ENCODE data around the gene LARGE1.

LARGE1 gene

GRCh38 chr22:33326540-33327295 lies 593.6 kb downstream of the LARGE1 start:
- no peak for DNase-seq (ENCODE audit: low spot score)

DNA sequence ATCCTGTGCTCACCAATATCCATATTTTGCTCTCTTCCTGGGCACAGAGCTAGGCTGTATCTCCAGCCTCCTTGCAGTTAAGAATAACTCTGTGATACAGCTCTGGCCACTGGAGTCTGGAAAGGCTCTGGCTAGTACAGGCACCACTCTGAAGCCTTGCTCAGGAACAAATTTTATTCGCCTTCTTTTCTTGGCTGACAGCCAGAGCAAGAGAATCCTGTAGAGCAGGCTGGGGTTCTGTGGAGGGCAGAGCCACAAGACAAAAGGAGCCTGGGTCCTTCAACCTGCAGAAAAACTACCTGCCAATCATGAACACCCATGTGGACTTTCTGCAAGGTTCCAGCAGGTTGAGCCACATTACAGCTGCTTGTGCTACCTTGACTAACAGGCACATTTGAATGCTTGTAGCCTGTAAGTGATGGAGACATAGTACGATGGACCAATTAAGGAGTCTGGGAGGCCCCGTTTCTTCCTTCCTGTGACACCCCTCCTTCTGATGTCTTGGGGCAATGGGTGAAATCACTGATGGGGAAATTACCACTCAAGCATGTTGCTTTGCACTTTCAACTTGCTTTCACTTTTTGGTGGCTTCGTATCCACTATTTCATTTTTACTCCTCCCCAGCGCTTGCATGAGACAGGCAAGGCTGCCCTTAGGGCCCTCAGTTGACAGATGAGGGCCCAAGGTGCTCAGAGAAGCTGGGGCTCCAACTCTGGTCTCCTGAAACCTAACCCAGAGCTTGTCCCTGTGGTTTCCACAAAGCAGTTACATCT lies 594.9 kb downstream of the LARGE1 start:
- DNase-seq (ENCODE audit: low spot score), result no peak

- no peak for DNase-seq (ENCODE audit: low spot score)
Observed at GRCh38 chr22:33324228-33324627, 596.0 kb downstream of the LARGE1 start.

- DNase-seq (ENCODE audit: low spot score), result no peak
Observed at GRCh38 chr22:33321466-33321865, 598.8 kb downstream of the LARGE1 start.

GRCh38 chr22:33315954-33316353 lies 604.3 kb downstream of the LARGE1 start:
- DNase-seq (ENCODE audit: low spot score), result no peak

- DNase-seq (ENCODE audit: low spot score), result no peak
Observed at GRCh38 chr22:33315117-33315516, 605.2 kb downstream of the LARGE1 start.

- no peak for DNase-seq (ENCODE audit: low spot score)
Observed at GRCh38 chr22:33314316-33314715, 606.0 kb downstream of the LARGE1 start.

DNA sequence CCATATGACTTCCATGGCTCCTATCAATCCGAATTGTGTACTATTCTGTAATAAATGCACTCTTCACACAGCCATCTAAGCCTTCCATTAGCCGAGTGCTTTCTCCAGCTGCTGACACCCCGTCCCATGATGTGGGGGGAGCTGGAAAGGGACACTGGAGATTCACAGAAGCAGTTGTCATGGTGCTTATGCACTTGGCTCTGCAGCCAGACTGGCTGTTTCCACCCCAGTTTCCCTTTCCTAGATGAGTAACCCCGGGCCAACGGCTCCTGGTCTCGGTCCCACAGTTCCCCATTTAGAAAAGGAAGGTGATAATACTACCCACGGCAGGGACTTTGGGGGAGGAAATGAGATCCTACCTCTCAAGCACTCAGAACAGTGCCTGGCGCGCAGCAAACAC lies 617.2 kb downstream of the LARGE1 start:
- no peak for DNase-seq (ENCODE audit: low spot score)

- no peak for DNase-seq (ENCODE audit: low spot score)
Observed at GRCh38 chr22:33302549-33302948, 617.7 kb downstream of the LARGE1 start.

DNA sequence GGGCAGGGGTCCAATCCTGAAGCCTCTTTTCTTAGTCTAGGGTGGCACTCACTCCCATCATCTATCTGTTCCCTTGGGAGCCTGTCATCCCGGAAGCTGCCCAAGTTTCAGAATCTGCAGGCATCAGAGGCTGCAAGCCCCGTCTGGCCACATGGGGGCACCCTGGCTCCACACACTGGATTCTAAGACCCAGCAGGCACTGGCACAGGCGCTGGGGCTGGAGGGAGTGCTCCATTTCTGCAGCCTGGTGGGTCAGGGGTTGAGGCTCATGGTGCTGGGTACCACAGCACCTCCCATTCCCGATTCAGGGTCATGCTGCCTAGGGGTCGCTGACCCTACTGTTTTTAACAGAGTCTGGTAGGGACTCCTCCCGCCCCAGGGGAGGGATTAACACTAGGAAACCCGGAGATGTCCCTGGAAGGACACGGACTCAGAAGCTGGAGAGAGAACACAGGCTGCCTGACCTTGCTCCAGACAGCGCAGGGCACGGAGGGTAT lies 618.2 kb downstream of the LARGE1 start:
- DNase-seq (ENCODE audit: low spot score), result peak; percentile 77

DNA sequence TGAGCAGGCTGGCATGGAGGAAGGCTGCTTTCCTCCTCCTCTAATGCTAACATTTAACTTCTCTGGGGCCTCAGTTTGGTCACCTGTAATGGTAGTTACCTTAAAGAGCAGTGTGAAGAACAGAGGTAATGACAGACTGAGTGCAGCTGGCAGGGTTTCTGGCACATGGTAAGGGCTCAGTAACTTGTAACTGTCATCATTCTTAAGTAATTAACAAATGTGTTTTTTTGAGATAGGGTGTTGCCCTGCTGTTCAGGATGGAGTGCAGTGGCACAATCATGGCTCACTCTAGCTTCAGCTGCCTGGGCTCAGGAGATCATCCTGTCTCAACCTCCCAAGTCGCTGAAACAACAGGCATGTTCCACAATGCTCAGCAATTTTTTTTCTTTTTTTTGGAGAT lies 620.1 kb downstream of the LARGE1 start:
- DNase-seq (ENCODE audit: low spot score), result no peak

- DNase-seq (ENCODE audit: low spot score), result no peak
Observed at GRCh38 chr22:33299245-33299956, 620.9 kb downstream of the LARGE1 start.

GRCh38 chr22:33296941-33297340 lies 623.3 kb downstream of the LARGE1 start:
- DNase-seq (ENCODE audit: low spot score), result no peak

- DNase-seq (ENCODE audit: low spot score), result no peak
Observed at GRCh38 chr22:33288078-33288477, 632.2 kb downstream of the LARGE1 start.

- no peak for DNase-seq (ENCODE audit: low spot score)
Observed at GRCh38 chr22:33275073-33275443, 645.2 kb downstream of the LARGE1 start.

GRCh38 chr22:33274214-33275072 lies 645.8 kb downstream of the LARGE1 start:
- peak; percentile 36 for DNase-seq (ENCODE audit: low spot score)

DNA sequence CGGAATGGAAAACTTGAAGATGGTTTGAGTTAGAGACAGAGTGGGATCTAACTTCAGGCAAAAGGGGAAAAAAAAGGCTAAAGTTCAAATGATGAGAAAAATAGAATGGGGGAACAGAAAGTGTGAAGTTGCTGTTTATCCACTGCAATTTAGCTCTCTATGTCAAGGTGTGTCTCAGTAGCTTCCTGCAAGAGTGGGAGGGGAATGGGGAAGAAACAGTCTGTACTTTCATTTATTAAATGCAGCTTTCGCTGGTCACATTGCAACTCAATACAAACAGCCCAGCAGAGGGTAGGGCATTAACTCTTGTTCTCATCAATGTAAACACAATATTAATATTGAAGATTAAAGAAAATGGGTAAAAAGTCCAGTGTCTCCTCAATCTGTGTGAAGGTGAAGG lies 647.4 kb downstream of the LARGE1 start:
- no peak for DNase-seq (ENCODE audit: low spot score)

GRCh38 chr22:33272180-33272579 lies 648.1 kb downstream of the LARGE1 start:
- DNase-seq (ENCODE audit: low spot score), result no peak

GRCh38 chr22:33271390-33272161 lies 648.7 kb downstream of the LARGE1 start:
- DNase-seq (ENCODE audit: low spot score), result no peak

GRCh38 chr22:33270596-33270995 lies 649.7 kb downstream of the LARGE1 start:
- DNase-seq (ENCODE audit: low spot score), result no peak

DNA sequence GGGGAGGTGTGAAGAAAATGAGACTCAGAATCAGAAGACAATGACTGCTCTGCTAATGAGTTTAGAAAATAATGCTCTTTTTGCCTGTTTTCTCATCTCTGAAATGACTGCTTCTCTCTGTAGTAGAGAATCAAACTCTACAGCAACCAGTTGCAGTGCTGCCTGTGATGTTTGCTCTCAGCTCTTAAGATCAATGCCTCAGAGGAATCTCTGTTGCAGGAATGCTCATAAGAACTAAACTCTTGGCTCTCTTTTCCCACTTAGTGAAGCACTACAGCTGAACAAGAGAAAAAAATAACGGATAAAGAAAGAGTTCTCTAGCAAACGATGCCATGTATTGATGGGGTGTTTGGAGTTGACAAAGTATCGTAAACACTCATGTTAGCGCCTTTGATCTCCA lies 658.6 kb downstream of the LARGE1 start:
- no peak for DNase-seq (ENCODE audit: low spot score)
